Adrenal gland (tissue), 12 donors: ENCODE results near the gene ETV6. TPM values are rescaled to one million over a fixed set of nuclear protein-coding genes. Genes with fewer than 3 reads are reported as not detected.

Source experiments
- DNase-seq, 7 donors: peaks; one replicate each; pipeline ENCODE4 v3.0.0-alpha.2; 2019 to 2020
- H3K27ac ChIP-seq, 5 donors: fragments of 200-600 bp; sonication (generic) in 4 of 5; 1 replicate in 3 of 5; 2 replicates in 2 of 5; pipeline versions ENCODE4 v1.5.1 to v1.8.0; 2016 to 2020; ENCODE audit warnings: mild to moderate bottlenecking in 1 of 5
- H3K27me3 ChIP-seq: fragments of 200-600 bp; 2 replicates; pipeline ENCODE4 v1.8.0; 2021
- H3K36me3 ChIP-seq, 2 donors: fragments of 200-600 bp; replicated peaks in 1 of 2; 1 replicate in 1 of 2; 2 replicates in 1 of 2; pipeline versions ENCODE4 v1.5.1 to v1.8.0; 2018 to 2022
- H3K4me1 ChIP-seq, 2 donors: fragments of 200-600 bp; replicated peaks in 1 of 2; 1 replicate in 1 of 2; 2 replicates in 1 of 2; pipeline versions ENCODE4 v1.5.1 to v1.8.0; 2018 to 2021
- H3K4me3 ChIP-seq, 4 donors: fragments of 200-600 bp; sonication (generic) in 3 of 4; one replicate each; pipeline ENCODE4 v1.5.1; 2016 to 2018
- H3K9me3 ChIP-seq, 3 donors: fragments of 200-600 bp; sonication (generic) in 1 of 3; replicated peaks in 1 of 3; 1 replicate in 2 of 3; 2 replicates in 1 of 3; pipeline versions ENCODE4 v1.5.1 to v1.8.0; 2016 to 2021
- CTCF ChIP-seq, 6 experiments: fragments of 450-650 bp in 4 of 6; fragments of 200-600 bp in 2 of 6; sonication (generic) in 1 of 6; IDR thresholded peaks; 1 replicate in 5 of 6; 2 replicates in 1 of 6; pipeline versions ENCODE4 v1.5.1 to v1.8.0; 2016 to 2021; ENCODE audit warnings: antibody characterized with exemption in 6 of 6, mild to moderate bottlenecking in 2 of 6, moderate library complexity in 1 of 6
- POLR2A ChIP-seq, 2 donors: fragments of 450-650 bp; IDR thresholded peaks; one replicate each; pipeline ENCODE4 v1.6.1; 2017; ENCODE audit warnings: antibody characterized with exemption in 2 of 2, mild to moderate bottlenecking in 2 of 2, moderate library complexity in 1 of 2
- WGBS, 4 donors: extraction: QIAGEN DNeasy Blood & Tissue Kit in 2 of 4; methylation state at CpG; one replicate each; pipeline versions ENCODE4 v1.1.5 to v1.1.7; 2013 to 2017; 5-methylcytosine and 5-hydroxymethylcytosine counted together
- intact Hi-C, 2 donors: fragments of 100-400 bp; cut with DNase I; formaldehyde crosslinking; loops; one replicate each; pipeline versions ENCODE4 v1.14.1 to v1.15.0; 2022 to 2023
- polyA plus RNA-seq, 3 donors: library from polyadenylated mRNA; stranded (reverse); fragments of 200-250 nt in 2 of 3; fragments of 350-450 nt in 1 of 3; fragmentation: Illumina TruSeq in 1 of 3; extraction: RNeasy Lipid Tissue Mini Kit (QIAGEN cat#74804) in 1 of 3; gene quantifications; one replicate each; pipeline ENCODE4 v1.2.3, GENCODE V29; 2013 to 2014
- total RNA-seq, 9 donors: library from RNA; depleted of rRNA in 4 of 9; stranded (reverse); fragments of >200 nt in 4 of 9; fragments of 120-200 nt in 1 of 9; fragmentation: NEBNext Ultra II Directional in 1 of 9; extraction: Animal tissue kit (Norgen Biotek cat#: 25700) in 1 of 9; gene quantifications; one replicate each; pipeline versions ENCODE4 v1.1.0 to v1.2.4, GENCODE V29; 2013 to 2023
- donor health status: healthy with polysubstance abuse.
- donor health status: Bipolar disorder and iron deficiency.
- donor health status: DM: yes; HTN: yes; CAD: no.
- donor health status: DM: no; HTN: no; CAD: no.
- donor health status: DM: no; HTN: no; CAD: no.
- donor health status: DM: yes; HTN: yes; CAD: no.

Gene ETV6
- total and polyA plus RNA-seq, 12 donors = 9.6 to 46.6 (median 19.5) TPM

- H3K27me3 ChIP-seq = no peaks in the 10 kb centered on the region
- H3K36me3 ChIP-seq = no peaks in the 10 kb centered on the region
- 82 to 94% (median 85%) methylated on average over 4 of the region's 4 CpGs for WGBS, 4 donors
- H3K27ac ChIP-seq = no peak overlapping the region
- intact Hi-C loops = no loop called here
- no peaks in the 10 kb centered on the region for H3K9me3 ChIP-seq
- H3K4me3 ChIP-seq = no peak overlapping the region
- no peak for DNase-seq
- TF ChIP-seq POLR2A (IDR thresholded peaks at IDR 0.05) (no peak), CTCF (IDR thresholded peaks at IDR 0.05) (no peak)
- no peaks in the 10 kb centered on the region for H3K4me1 ChIP-seq
These were observed 270.8 kb downstream of the ETV6 start for GRCh38 chr12:11920231-11920630.

- no peaks in the 10 kb centered on the region for H3K9me3 ChIP-seq
- DNase-seq = no peak
- no peak for TF ChIP-seq CTCF (IDR thresholded peaks at IDR 0.05)
- no peak for TF ChIP-seq POLR2A (IDR thresholded peaks at IDR 0.05)
- WGBS, 4 donors = 45 to 91% (median 80%) methylated on average over 1 of the region's 1 CpG
- H3K27me3 ChIP-seq = no peaks in the 10 kb centered on the region
- no peak overlapping the region for H3K4me3 ChIP-seq
- intact Hi-C loops = no loop called here
- H3K36me3 ChIP-seq = no peaks in the 10 kb centered on the region
- H3K4me1 ChIP-seq = no peaks in the 10 kb centered on the region
- H3K27ac ChIP-seq = no peak overlapping the region
These were observed 272.9 kb downstream of the ETV6 start for GRCh38 chr12:11922361-11922760.

GRCh38 chr12:11923067-11923466, 273.6 kb downstream of the ETV6 start:
- H3K4me3 ChIP-seq = no peak overlapping the region

GRCh38 chr12:11927286-11927935, 277.9 kb downstream of the ETV6 start:
- TF ChIP-seq POLR2A (IDR thresholded peaks at IDR 0.05) (no peak), CTCF (IDR thresholded peaks at IDR 0.05) (no peak)
- no peaks in the 10 kb centered on the region for H3K36me3 ChIP-seq
- WGBS, 4 donors = 69 to 81% (median 73%) methylated on average over 9 to 15 of the region's 15 CpGs
- no peaks in the 10 kb centered on the region for H3K9me3 ChIP-seq
- H3K4me3 ChIP-seq = no peak overlapping the region
- intact Hi-C loops = no loop called here
- no peaks in the 10 kb centered on the region for H3K4me1 ChIP-seq
- no peaks in the 10 kb centered on the region for H3K27me3 ChIP-seq
- no peak overlapping the region for H3K27ac ChIP-seq
- DNase-seq = no peak

More at GRCh38 chr12:11923067-11923466, 273.6 kb downstream of the ETV6 start:
- intact Hi-C loops = no loop called here
- Histone ChIP-seq H3K36me3 (no peaks in the 10 kb centered on the region), H3K4me1 (no peaks in the 10 kb centered on the region), H3K27me3 (no peaks in the 10 kb centered on the region), H3K9me3 (no peaks in the 10 kb centered on the region), H3K27ac (no peak overlapping the region)
- 69 to 82% (median 75%) methylated on average over 3 of the region's 3 CpGs for WGBS, 4 donors
- TF ChIP-seq CTCF (IDR thresholded peaks at IDR 0.05) = no peak
- no peak for DNase-seq
